DOHH2 (cell line): Measurements from ENCODE around the gene WDR70.

Experiments used
- H3F3A ChIP-seq: fragments of 200-600 bp; sonication (generic), shearing (Covaris generic); 2 replicates; pipeline ENCODE4 v1.6.0; 2016; ENCODE audit warnings: antibody characterized with exemption, mild to moderate bottlenecking; ENCODE audit not compliant: control insufficient read depth, insufficient read depth
- H3K27ac ChIP-seq: fragments of 200-600 bp; sonication (generic); 2 replicates; pipeline ENCODE4 v1.5.1; 2014; ENCODE audit warnings: low read depth, mild to moderate bottlenecking, low read length, moderate library complexity
- H3K27me3 ChIP-seq: fragments of 200-600 bp; sonication (generic); 2 replicates; pipeline ENCODE4 v1.6.1; 2014; ENCODE audit warnings: mild to moderate bottlenecking, low read length, mixed read lengths; ENCODE audit not compliant: control insufficient read depth
- H3K36me3 ChIP-seq: fragments of 200-600 bp; sonication (generic); 2 replicates; pipeline ENCODE4 v1.6.1; 2014; ENCODE audit warnings: mild to moderate bottlenecking, low read length, moderate library complexity, mixed read lengths; ENCODE audit not compliant: control insufficient read depth
- H3K4me1 ChIP-seq: fragments of 200-600 bp; sonication (generic); 2 replicates; pipeline ENCODE4 v1.6.1; 2014; ENCODE audit warnings: mild to moderate bottlenecking, low read length, mixed read lengths; ENCODE audit not compliant: control insufficient read depth
- H3K4me2 ChIP-seq: fragments of 200-600 bp; sonication (generic); 2 replicates; pipeline ENCODE4 v1.6.0; 2014; ENCODE audit warnings: mild to moderate bottlenecking, low read length, moderate library complexity
- H3K4me3 ChIP-seq: fragments of 200-600 bp; sonication (generic); 2 replicates; pipeline ENCODE4 v1.5.1; 2014; ENCODE audit warnings: mild to moderate bottlenecking, low read length, mixed read lengths
- H3K79me2 ChIP-seq: fragments of 200-600 bp; sonication (generic); 2 replicates; pipeline ENCODE4 v1.6.1; 2014; ENCODE audit warnings: mild to moderate bottlenecking, low read length, mixed read lengths; ENCODE audit not compliant: control insufficient read depth
- H3K9me2 ChIP-seq: fragments of 200-600 bp; sonication (generic); replicated peaks from 2 replicates; pipeline ENCODE4 v1.6.1; 2014; ENCODE audit warnings: mild to moderate bottlenecking, low read length, mixed read lengths; ENCODE audit not compliant: control insufficient read depth
- H3K9me3 ChIP-seq: fragments of 200-600 bp; sonication (generic); 2 replicates; pipeline ENCODE4 v1.6.1; 2014; ENCODE audit warnings: antibody characterized with exemption, low read length, mixed read lengths; ENCODE audit not compliant: control insufficient read depth, insufficient read depth
- H4K20me1 ChIP-seq: fragments of 200-600 bp; sonication (generic); 2 replicates; pipeline ENCODE4 v1.6.0; 2014; ENCODE audit warnings: low read depth, mild to moderate bottlenecking, antibody characterized with exemption, low read length, moderate library complexity; ENCODE audit not compliant: control insufficient read depth, insufficient read depth
- EZH2phosphoT487 ChIP-seq: fragments of 200-600 bp; sonication (generic); IDR thresholded peaks from 2 replicates; pipeline ENCODE4 v1.6.1; 2017; ENCODE audit warnings: borderline replicate concordance, mild to moderate bottlenecking, antibody characterized with exemption, low read length, moderate library complexity, mixed read lengths
- TF ChIP-seq, protein P1 (sequence below): fragments of 200-600 bp; sonication (generic); IDR thresholded peaks from one replicate; pipeline ENCODE4 v1.5.1; 2014; ENCODE audit warnings: antibody characterized with exemption, mild to moderate bottlenecking, low read depth, low read length; ENCODE audit not compliant: poor library complexity, severe bottlenecking

WDR70 gene

DNA sequence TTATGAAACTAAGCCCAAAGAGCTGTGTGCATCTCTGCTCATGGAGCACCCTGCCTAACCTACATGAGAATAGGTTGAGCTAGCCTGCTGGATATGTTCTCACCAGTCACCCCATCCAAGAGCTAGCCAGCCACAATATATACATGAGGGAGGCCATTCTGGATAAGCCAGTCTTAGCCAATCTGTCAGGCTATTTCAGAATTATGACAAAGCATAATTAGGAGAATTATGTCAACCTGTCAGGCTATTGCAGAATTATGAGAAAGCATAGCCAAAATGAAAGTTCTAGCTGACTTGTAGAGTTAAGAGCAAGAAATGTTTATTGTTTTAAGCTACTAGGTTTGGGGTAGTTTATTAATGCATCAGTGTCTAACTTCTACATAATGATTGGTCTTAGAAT is 189.8 kb downstream of the WDR70 start:
- Histone ChIP-seq H3K4me2 (no peak overlapping the region), H3K79me2 (no peaks in the 10 kb centered on the region), H4K20me1 (no peaks in the 10 kb centered on the region), H3K36me3 (no peaks in the 10 kb centered on the region), H3F3A (0 out of 2 replicates have a peak, but pooled peaks cover 2% of the 10 kb centered on the region), H3K9me2 (no peaks in the 10 kb centered on the region), H3K4me1 (no peaks in the 10 kb centered on the region), H3K4me3 (no peak overlapping the region), H3K9me3 (no peaks in the 10 kb centered on the region), H3K27me3 (no peaks in the 10 kb centered on the region), H3K27ac (no peak overlapping the region)
- TF ChIP-seq, protein P1, sequence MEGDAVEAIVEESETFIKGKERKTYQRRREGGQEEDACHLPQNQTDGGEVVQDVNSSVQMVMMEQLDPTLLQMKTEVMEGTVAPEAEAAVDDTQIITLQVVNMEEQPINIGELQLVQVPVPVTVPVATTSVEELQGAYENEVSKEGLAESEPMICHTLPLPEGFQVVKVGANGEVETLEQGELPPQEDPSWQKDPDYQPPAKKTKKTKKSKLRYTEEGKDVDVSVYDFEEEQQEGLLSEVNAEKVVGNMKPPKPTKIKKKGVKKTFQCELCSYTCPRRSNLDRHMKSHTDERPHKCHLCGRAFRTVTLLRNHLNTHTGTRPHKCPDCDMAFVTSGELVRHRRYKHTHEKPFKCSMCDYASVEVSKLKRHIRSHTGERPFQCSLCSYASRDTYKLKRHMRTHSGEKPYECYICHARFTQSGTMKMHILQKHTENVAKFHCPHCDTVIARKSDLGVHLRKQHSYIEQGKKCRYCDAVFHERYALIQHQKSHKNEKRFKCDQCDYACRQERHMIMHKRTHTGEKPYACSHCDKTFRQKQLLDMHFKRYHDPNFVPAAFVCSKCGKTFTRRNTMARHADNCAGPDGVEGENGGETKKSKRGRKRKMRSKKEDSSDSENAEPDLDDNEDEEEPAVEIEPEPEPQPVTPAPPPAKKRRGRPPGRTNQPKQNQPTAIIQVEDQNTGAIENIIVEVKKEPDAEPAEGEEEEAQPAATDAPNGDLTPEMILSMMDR, result no peak
- no peak for TF ChIP-seq EZH2phosphoT487

DNA sequence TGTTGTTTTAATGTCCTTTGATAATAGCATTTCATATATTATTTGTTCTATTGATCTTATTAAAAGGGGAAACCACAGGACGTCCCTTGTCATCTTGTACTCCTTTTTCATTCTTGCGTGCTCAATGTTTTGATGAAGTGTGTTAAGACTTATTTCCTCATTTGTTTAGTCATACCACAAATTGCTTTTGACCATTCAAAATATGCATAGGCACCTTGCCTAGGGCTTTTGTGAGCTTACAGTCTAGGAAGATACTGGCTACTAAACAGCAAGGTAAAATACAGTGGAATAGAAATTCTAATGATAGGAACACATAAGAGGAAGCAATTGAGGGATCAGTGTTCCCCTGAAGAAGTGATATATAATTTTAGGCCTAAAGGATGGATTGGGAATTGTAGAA is 190.3 kb downstream of the WDR70 start:
- no peaks in the 10 kb centered on the region for H3K9me3 ChIP-seq
- H3K9me2 ChIP-seq, result no peaks in the 10 kb centered on the region
- no peaks in the 10 kb centered on the region for H4K20me1 ChIP-seq
- H3K4me2 ChIP-seq, result no peak overlapping the region
- H3K36me3 ChIP-seq, result no peaks in the 10 kb centered on the region
- H3K27me3 ChIP-seq, result no peaks in the 10 kb centered on the region
- TF ChIP-seq EZH2phosphoT487, result no peak
- TF ChIP-seq, protein P1, result no peak
- no peaks in the 10 kb centered on the region for H3K79me2 ChIP-seq
- H3K4me1 ChIP-seq, result no peaks in the 10 kb centered on the region
- 0 out of 2 replicates have a peak, but pooled peaks cover 2% of the 10 kb centered on the region for H3F3A ChIP-seq
- no peak overlapping the region for H3K4me3 ChIP-seq
- no peak overlapping the region for H3K27ac ChIP-seq

DNA sequence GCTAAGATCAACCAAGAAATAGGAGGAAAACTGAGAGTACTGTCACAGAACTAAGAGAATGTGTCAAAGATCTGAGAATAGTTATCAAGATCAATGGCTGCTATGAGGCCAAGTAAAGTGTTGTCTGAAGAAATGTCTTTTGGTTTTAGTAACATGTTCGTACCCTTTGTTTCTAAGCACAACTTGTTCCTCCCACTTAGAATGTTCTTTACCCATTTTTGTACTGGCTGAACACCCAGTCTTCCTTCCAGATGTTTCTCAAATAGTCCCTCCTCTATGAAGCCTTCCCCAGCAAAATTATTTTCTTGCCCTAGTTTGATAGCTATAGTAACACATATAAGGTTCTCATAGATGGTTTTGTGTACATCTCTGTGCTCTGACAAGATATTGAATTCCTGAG is 191.5 kb downstream of the WDR70 start:
- Histone ChIP-seq H3K9me2 (no peaks in the 10 kb centered on the region), H3F3A (no peaks in the 10 kb centered on the region), H4K20me1 (no peaks in the 10 kb centered on the region), H3K4me1 (no peaks in the 10 kb centered on the region), H3K4me3 (no peak overlapping the region), H3K9me3 (no peaks in the 10 kb centered on the region), H3K27ac (no peak overlapping the region), H3K27me3 (no peaks in the 10 kb centered on the region), H3K36me3 (no peaks in the 10 kb centered on the region), H3K79me2 (no peaks in the 10 kb centered on the region), H3K4me2 (no peak overlapping the region)
- no peak for TF ChIP-seq EZH2phosphoT487
- TF ChIP-seq, protein P1, result no peak

DNA sequence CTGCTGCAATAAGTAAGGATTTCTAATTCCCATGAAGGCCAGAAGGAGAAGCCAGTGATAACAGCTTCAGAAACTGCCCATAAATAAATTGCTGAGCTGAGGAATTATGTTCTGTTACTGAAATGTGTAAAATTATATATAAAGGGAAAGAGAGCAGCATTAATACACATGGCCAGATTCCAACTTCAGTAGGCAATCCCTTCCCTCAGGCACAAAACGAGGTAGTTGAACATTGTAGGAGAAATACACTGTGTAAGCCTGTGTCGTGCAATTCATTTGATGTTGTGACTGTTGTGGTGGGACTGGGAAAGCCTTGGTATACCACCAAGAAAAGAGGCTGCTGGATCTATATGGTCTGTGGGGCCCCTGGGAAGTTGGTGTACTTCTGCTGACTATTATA is 192.9 kb downstream of the WDR70 start:
- Histone ChIP-seq H3K4me3 (no peak overlapping the region), H3K27me3 (no peaks in the 10 kb centered on the region), H3K27ac (no peak overlapping the region), H4K20me1 (no peaks in the 10 kb centered on the region), H3F3A (no peaks in the 10 kb centered on the region), H3K79me2 (no peaks in the 10 kb centered on the region), H3K9me2 (no peaks in the 10 kb centered on the region), H3K9me3 (no peaks in the 10 kb centered on the region), H3K4me1 (no peaks in the 10 kb centered on the region), H3K36me3 (no peaks in the 10 kb centered on the region), H3K4me2 (no peak overlapping the region)
- TF ChIP-seq EZH2phosphoT487, result no peak
- TF ChIP-seq, protein P1, result no peak
